ENCODE data around the gene SEMA3A.
"Not testable (repeated sequence)": the region's sequence is repeated elsewhere in the genome, so short reads cannot be mapped to it uniquely, and the experiment has no call there.

SEMA3A gene

GRCh38 chr7:84194484-84195271 lies at the start of gene SEMA3A:
Gene SEMA3A (minus strand): TSS chr7:84194789. CDS start chr7:84194586, 203 bp downstream.
- DNase-seq (ENCODE audit: extremely low read depth in 1 of 2, low read depth in 1 of 2) = no peak

- not testable (repeated sequence) for DNase-seq (ENCODE audit: extremely low read depth in 1 of 2, low read depth in 1 of 2)
Measured at GRCh38 chr7:84243037-84243436, 48.4 kb upstream of the SEMA3A start.

DNA sequence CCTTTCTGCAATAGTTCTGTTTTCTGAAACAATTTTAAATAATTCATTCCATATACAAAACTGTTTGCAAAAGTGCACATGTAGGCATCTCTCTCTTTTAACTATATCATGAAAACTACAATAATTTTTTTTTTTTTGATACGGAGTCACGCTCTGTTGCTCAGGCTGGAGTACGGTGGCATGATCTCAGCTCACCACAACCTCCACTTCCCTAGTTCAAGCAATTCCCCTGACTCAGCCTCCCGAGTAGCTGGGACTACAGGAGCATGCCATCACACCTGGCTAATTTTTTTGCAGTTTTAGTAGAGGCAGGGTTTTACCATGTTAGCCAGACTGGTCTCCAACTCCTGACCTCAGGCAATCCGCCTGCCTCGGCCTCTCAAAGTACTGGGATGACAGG lies 44.0 kb upstream of the SEMA3A start:
- DNase-seq (ENCODE audit: extremely low read depth in 1 of 2, low read depth in 1 of 2) = no peak

DNA sequence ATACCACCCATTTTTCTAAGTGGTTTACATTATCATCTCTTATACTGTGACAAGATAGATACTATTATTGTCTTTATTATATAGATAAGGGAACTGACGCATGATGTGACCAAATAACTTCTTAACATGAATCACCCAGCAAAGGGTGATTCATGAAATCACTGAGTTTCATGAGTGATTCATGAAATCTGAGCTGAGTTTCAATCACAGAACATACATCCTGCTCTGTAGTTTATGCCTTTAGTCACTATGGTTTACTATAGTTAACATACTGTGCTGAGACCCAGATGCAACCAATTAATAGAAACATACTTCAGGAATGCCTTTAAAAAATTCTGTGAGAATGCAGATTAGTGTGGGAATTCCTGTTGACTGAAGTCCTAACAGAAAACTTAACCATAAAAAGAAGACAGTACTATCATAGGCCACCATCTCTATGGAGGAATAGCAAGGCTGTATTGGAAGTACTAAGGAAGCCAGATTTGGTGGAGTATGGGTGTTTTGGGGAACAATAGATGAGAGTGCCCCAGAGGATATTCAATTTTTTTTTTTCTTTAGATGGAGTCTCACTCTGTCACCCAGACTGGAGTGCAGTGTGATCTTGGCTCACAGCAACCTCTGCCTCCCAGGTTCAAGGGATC lies 43.1 kb upstream of the SEMA3A start:
- DNase-seq (ENCODE audit: extremely low read depth in 1 of 2, low read depth in 1 of 2) = no peak

- DNase-seq (ENCODE audit: extremely low read depth in 1 of 2, low read depth in 1 of 2) = no peak
Measured at GRCh38 chr7:84236398-84236797, 41.8 kb upstream of the SEMA3A start.

- DNase-seq (ENCODE audit: extremely low read depth in 1 of 2, low read depth in 1 of 2) = no peak
Measured at GRCh38 chr7:84232646-84233045, 38.1 kb upstream of the SEMA3A start.

GRCh38 chr7:84231157-84231556 lies 36.6 kb upstream of the SEMA3A start:
- no peak for DNase-seq (ENCODE audit: extremely low read depth in 1 of 2, low read depth in 1 of 2)

GRCh38 chr7:84230491-84230890 lies 35.9 kb upstream of the SEMA3A start:
- no peak for DNase-seq (ENCODE audit: extremely low read depth in 1 of 2, low read depth in 1 of 2)

DNA sequence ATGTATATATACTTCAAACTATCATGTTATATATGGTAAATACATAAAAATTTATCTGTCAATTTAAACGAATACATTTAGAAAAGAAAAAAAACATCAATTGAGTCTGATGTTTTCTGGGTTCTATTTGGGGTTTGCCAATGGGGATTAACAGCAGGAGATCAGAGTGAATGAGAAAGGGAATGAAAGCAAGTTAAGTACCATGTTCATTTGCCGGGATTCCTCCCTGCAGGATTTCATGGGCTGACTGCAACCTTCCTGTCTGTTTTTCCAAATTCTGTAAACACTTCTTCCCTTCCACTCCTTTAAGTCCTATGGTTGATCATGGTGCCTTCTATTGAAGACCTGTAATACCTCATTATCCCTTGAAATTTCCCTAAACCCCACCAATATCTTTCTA lies 33.9 kb upstream of the SEMA3A start:
- no peak for DNase-seq (ENCODE audit: extremely low read depth in 1 of 2, low read depth in 1 of 2)

GRCh38 chr7:84226759-84227158 lies 32.2 kb upstream of the SEMA3A start:
- no peak for DNase-seq (ENCODE audit: extremely low read depth in 1 of 2, low read depth in 1 of 2)

DNA sequence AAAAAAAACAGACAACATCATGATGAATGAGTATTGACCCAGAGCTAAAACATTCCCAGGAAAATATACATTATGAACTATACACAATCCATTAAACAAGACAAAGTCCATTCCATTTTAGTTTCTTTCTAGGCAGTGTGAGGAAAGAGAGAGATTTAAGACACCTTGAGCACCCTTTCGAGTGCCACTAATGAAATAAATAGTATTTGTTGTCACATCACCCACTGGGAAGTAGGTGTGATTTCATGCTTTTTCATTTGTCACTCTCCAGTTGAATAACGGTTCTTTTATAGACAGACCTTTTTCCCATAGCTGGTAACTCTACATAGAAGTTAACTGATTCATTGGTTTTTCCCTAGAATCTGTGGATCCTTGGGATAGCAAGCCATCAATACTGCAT lies 29.9 kb upstream of the SEMA3A start:
- DNase-seq (ENCODE audit: extremely low read depth in 1 of 2, low read depth in 1 of 2) = no peak

DNA sequence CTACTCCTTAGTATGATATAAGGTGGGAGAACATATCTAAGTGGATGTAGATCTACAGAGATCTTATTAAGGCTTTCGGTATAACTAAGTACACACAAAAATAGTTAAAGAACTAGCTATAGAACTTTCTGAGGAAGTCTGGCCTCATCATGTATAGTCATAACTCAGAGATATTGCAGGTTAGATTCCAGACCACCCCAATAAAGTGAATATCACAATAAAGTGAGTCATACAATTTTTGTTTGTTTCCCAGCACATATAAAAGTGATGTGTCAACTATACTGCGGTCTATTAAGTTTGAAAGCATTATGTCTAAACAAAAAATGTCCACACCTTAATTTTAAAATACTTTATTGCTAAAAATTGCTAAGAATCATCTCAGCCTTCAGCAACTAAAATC lies 24.7 kb upstream of the SEMA3A start:
- no peak for DNase-seq (ENCODE audit: extremely low read depth in 1 of 2, low read depth in 1 of 2)

DNA sequence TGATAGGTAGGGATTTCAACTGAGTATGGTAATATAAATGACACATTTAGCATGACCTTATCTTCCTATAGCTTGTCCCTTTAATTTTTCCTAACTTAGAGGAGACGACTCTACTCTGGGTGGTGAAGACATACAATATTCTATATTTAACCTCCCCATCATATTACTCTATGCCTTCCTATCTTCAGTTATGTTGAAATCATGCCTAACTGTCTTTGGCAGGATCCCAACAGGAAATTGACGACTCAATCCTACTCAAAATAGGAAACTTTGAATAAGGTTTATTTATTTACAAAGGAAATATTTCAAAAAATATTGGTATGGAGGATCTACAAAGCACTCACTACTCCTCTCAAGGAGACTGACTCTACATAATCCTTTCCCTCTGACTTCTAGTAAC lies 24.1 kb upstream of the SEMA3A start:
- DNase-seq (ENCODE audit: extremely low read depth in 1 of 2, low read depth in 1 of 2) = no peak

GRCh38 chr7:84216472-84216871 lies 21.9 kb upstream of the SEMA3A start:
- no peak for DNase-seq (ENCODE audit: extremely low read depth in 1 of 2, low read depth in 1 of 2)

DNA sequence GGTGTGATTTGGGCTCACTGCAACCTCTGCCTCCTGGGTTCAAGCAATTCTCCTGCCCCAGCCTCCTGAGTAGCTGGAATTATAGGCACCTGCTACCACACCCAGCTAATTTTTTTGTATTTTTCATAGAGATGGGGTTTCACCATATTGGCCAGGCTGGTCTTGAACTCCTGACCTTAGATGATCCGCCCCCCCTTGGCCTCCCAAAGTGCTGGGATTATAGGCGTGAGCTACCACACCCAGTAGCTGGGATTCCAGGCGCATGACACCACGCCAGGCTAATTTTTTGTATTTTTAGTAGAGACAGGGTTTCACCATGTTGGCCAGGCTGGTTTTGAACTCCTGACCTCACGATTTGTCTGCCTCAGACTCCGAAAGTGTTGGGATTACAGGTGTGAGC lies 20.2 kb upstream of the SEMA3A start:
- not testable (repeated sequence) for DNase-seq (ENCODE audit: extremely low read depth in 1 of 2, low read depth in 1 of 2)

DNA sequence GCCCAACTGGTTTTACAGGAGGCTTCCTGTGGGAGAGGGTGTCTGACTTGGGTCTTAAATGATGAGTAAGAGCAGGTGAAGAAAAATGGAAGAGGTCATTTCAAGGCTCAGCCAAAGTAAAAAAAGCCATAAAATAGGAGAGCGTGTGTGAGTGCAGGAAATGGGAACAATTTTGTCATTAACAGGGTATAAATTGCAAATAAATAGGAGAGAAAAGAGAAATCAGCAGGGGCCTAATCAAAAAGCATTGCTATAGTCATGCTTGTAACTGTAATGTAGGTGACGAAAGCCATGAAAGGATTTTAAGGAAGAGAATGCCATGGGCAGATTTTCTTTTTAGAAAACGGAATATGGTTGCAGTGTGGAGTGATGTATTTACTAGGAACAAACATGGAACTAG lies 15.7 kb upstream of the SEMA3A start:
- no peak for DNase-seq (ENCODE audit: extremely low read depth in 1 of 2, low read depth in 1 of 2)

GRCh38 chr7:84209006-84209405 lies 14.4 kb upstream of the SEMA3A start:
- no peak for DNase-seq (ENCODE audit: extremely low read depth in 1 of 2, low read depth in 1 of 2)

GRCh38 chr7:84207615-84208014 lies 13.0 kb upstream of the SEMA3A start:
- DNase-seq (ENCODE audit: extremely low read depth in 1 of 2, low read depth in 1 of 2) = no peak

GRCh38 chr7:84207025-84207424 lies 12.4 kb upstream of the SEMA3A start:
- no peak for DNase-seq (ENCODE audit: extremely low read depth in 1 of 2, low read depth in 1 of 2)

DNA sequence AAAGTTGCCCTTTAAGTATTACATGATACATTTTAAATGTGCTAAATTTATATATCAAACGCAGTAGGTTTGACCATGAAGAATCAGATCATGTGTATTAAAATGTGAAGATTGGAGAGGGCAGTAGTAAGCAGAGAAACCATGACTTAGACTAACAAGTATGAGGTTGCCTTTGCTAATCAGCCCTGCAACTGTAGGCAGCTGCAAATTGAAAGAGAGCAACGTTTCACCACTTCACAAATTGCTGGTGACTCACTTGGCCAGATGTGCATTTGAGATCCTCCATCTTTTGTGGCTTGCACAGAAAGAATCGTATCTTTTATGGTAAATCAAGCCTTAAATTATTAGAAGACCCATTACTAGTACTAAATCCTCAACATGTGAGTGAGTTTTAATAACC lies 10.1 kb upstream of the SEMA3A start:
- no peak for DNase-seq (ENCODE audit: extremely low read depth in 1 of 2, low read depth in 1 of 2)

- no peak for DNase-seq (ENCODE audit: extremely low read depth in 1 of 2, low read depth in 1 of 2)
Measured at GRCh38 chr7:84202855-84203254, 8.3 kb upstream of the SEMA3A start.

- DNase-seq (ENCODE audit: extremely low read depth in 1 of 2, low read depth in 1 of 2) = no peak
Measured at GRCh38 chr7:84200859-84201258, 6.3 kb upstream of the SEMA3A start.

DNA sequence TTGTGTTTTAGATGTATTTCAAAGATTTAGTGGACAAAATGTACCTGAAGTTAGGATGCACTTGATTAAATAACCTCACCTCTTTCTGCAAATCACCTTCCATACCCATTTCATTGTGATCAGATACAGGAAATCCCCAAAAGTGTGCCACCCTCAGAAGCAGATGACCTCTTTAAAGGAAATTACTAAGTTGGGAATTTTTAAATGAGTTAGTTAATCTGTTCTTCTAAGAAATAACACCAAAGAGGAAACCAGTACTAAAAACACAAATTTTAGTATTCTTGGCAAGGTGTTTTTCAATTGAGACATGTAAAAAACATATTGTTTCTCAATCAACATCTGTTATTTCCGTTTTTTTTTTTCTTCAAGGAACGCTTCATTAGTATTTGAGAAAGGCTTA lies 4.6 kb upstream of the SEMA3A start:
- DNase-seq (ENCODE audit: extremely low read depth in 1 of 2, low read depth in 1 of 2) = no peak

All from activated CD8-positive, alpha-beta memory T cell treated with anti-CD3 and anti-CD28 coated beads for 1 hour (primary cell).